Activated CD8-positive, alpha-beta T cell treated with anti-CD3 and anti-CD28 coated beads, Interleukin-2, amount 10 ng/mL, durations not matched to agents 7 days and 5 days (primary cell): ENCODE measurements around the gene PPIE. TPM values are rescaled to one million over a fixed set of nuclear protein-coding genes. Genes with fewer than 3 reads are reported as not detected.
"Not testable (repeated sequence)": the region's sequence is repeated elsewhere in the genome, so short reads cannot be mapped to it uniquely, and the experiment has no call there.

ENCODE experiments used
- ATAC-seq: fragments of 150-1000 bp; cut with Tn5 transposase; one replicate; pipeline ENCODE4 v1.10.0; 2021; ENCODE audit warnings: moderate library complexity
- CTCF ChIA-PET: fragments of 350-600 bp; sonication (Branson Sonifier 250); formaldehyde crosslinking; loops from one replicate; lab custom pipeline; 2021; ENCODE audit warnings: antibody characterized with exemption; lab: Charles Lee
- POLR2A ChIA-PET: fragments of 350-600 bp; sonication (Branson Sonifier 250); formaldehyde crosslinking; loops from one replicate; lab custom pipeline; 2021; ENCODE audit warnings: antibody characterized with exemption; lab: Charles Lee
- DNase-seq: peaks from one replicate; pipeline ENCODE4 v3.0.0-alpha.2; 2020
- H3K27ac Mint-ChIP-seq: one replicate; pipeline ENCODE4 v1.8.0; 2021; ENCODE audit warnings: mild to moderate bottlenecking, mixed read lengths
- H3K27me3 Mint-ChIP-seq: one replicate; pipeline ENCODE4 v1.8.0; 2021; ENCODE audit warnings: low read depth, mixed read lengths
- H3K36me3 Mint-ChIP-seq: one replicate; pipeline ENCODE4 v1.8.0; 2021; ENCODE audit warnings: low read depth, mixed read lengths
- H3K4me1 Mint-ChIP-seq: one replicate; pipeline ENCODE4 v1.8.0; 2021; ENCODE audit warnings: low read depth, mixed read lengths
- H3K4me3 Mint-ChIP-seq: one replicate; pipeline ENCODE4 v1.8.0; 2021; ENCODE audit warnings: mild to moderate bottlenecking, mixed read lengths
- H3K9me3 Mint-ChIP-seq: one replicate; pipeline ENCODE4 v1.8.0; 2022; ENCODE audit warnings: mixed read lengths; ENCODE audit not compliant: insufficient read depth
- total RNA-seq, 2 experiments: library from RNA; stranded (reverse); gene quantifications; one replicate each; pipeline ENCODE4 v1.2.3, GENCODE V29; 2021

Gene PPIE
- total RNA-seq, 2 experiments from 2014 or later, result 60.9 to 64.7 TPM

DNA sequence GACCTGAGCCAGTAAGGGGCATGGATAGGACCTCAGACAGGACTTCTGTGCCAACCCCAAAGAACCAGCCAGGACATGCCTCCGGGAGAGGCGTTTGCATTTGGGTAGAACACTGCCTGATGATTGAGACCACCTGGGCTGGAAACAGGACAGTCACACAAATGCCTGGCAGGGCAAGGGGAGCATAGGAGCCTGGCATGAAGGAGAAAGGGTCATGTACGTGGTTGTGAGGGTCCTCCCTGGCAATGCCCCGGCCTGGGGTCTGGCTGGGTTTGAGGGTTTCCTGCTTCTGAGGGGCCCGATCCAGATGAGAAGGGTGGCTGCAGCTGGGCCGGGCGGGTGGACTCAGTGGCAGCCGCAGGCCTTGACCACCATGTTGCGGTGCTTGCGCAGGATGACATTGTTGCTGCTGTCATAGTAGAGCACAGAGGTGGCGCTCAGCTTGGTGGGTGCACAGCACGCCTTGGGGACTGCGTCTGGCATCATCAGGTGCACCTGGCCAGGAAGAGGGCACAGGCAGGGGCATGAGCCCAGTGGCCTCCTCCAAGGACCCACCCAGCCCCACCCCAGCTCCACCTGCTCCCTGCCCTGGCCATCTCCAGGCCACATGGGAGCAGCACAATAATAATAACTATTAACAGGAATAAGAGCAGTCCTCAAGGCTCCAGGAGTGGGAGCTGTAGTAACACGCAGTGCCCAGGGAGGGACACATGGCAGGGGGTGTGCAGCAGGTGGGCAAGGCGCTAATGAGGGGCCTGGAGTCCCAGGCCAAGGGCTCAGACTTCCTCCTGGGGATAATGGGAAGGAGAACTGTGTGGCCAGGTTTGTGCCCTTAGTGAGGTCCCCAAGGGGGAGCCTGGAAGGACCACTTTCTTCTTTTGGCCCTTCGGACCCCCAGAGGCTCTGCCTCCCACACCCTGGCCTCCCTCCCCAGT is 21.7 kb downstream of the PPIE start:
- DNase-seq (no peak), ATAC-seq (no peak)
- H3K4me1 Mint-ChIP-seq, result no peaks in the 10 kb centered on the region
- H3K4me3 Mint-ChIP-seq, result no peak overlapping the region
- H3K27me3 Mint-ChIP-seq, result no peaks in the 10 kb centered on the region
- H3K27ac Mint-ChIP-seq, result no peak overlapping the region
- CTCF ChIA-PET, result no interaction called here
- POLR2A ChIA-PET, result no interaction called here
- H3K36me3 Mint-ChIP-seq, result peaks cover 24% of the 10 kb centered on the region
- no peaks in the 10 kb centered on the region for H3K9me3 Mint-ChIP-seq

DNA sequence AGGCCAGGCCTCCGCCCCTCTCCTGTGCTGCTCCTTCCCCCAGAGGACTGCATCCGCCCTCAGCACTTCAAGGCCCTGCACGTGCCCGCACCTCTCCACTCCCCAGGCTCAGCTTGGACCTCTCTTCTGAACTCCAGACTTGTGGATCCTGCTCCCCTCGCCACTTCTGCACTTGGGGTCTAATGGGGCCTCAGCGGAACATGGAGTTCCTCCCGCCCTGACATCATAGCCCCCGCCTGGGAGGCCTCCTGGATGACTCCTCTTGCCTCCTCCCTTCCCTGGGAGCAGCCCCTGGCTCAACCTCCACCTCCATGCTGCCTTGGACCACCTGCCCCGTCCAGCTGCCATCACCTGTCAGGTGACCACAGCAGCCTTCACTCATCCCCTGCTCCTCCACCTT is 22.3 kb downstream of the PPIE start:
- no peaks in the 10 kb centered on the region for H3K9me3 Mint-ChIP-seq
- H3K27ac Mint-ChIP-seq, result no peak overlapping the region
- ChIA-PET POLR2A (no interaction called here), CTCF (no interaction called here)
- DNase-seq, result no peak
- ATAC-seq, result no peak
- no peaks in the 10 kb centered on the region for H3K27me3 Mint-ChIP-seq
- H3K4me1 Mint-ChIP-seq, result no peaks in the 10 kb centered on the region
- H3K4me3 Mint-ChIP-seq, result no peak overlapping the region
- H3K36me3 Mint-ChIP-seq, result peaks cover 24% of the 10 kb centered on the region

DNA sequence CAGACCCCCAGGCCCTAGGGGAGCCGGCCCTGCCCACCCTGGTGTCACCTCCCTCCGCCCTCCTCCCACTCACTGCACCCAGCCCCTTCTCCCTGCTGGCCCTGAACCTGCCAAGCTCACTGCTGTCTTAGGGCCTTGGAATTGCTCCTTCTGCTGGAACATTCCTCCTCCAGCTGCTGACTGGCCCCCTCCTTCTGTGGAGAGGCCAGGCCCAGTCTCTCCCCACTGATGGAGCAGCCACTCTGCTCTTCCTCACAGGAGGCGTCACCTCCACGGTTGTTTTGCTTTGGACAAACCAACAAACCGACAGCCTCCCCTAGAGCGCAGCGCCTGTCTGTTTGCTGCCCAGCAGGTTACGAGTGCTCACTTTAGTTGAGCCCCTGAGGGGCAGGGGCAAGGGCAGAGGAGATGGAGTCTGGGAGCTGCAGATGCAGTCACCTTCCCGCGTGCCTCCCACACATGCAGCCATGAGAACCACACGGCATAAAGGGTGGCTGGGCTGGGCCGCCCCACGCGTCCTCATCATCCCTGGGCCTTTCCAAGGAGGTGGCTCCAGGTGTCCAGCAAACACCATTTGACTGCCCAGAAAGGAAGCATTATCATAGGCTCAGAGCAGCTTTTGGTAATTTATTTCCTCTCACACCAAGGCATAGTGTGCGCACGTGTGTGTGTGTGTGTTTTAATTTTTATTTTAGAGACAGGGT is 23.0 kb downstream of the PPIE start:
- no peak for ATAC-seq
- POLR2A ChIA-PET, result no interaction called here

DNA sequence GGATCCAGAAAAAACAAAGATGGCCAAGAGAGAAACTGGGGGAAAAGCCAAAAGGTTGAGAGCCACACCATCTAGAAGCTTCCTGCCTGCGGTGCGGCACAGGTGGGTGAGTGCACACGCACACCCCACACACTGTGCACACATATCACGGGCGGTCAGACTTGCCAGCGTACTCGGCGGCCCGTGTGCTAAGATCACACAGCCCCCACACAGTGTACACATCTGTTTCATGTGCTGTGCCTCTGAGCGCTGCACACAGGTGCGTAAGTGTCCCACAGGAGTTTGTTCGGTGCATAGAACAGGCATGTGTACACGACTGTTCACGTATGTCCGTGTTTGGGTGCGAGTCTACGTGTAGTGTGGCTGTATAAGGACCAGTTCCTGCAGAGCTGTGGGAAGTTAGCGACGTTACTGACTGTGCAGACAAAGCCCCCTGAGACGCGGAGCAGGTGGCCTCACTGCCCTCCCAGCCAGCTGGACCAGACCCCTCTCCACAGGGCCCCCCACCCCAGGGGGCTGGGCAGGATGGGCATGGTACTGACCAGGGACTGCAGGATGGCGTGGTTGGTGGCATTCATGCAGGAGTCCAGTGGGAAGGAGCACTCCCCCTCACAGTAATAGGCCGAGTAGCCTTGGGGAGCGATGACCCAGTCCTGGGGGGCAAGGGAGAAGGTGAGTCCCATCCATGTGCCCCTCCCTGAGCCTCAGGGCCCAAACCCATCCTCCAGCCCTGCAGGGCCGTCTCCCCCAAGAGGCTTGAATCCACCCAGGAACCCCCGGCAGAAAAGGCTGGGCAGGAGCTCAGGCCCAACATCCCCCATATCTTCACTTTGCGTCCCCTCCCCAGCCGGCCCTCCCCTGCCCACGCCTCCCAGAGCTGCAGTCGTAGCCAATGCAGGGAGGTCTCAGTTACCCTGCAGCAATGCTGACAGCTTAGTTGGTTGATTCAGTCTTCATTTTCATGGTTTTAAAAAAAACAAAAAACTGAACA is 24.2 kb downstream of the PPIE start:
- DNase-seq (no peak), ATAC-seq (no peak)
- CTCF ChIA-PET, result no interaction called here
- H3K27me3 Mint-ChIP-seq, result no peaks in the 10 kb centered on the region
- H3K9me3 Mint-ChIP-seq, result no peaks in the 10 kb centered on the region
- POLR2A ChIA-PET, result no interaction called here
- H3K4me1 Mint-ChIP-seq, result no peaks in the 10 kb centered on the region
- no peak overlapping the region for H3K4me3 Mint-ChIP-seq
- peaks cover 9% of the 10 kb centered on the region for H3K36me3 Mint-ChIP-seq
- H3K27ac Mint-ChIP-seq, result no peak overlapping the region

More for the DNA sequence above, 23.0 kb downstream of the PPIE start:
- H3K4me1 Mint-ChIP-seq, result no peaks in the 10 kb centered on the region
- CTCF ChIA-PET, result no interaction called here
- H3K36me3 Mint-ChIP-seq, result peaks cover 20% of the 10 kb centered on the region
- no peaks in the 10 kb centered on the region for H3K27me3 Mint-ChIP-seq
- no peak for DNase-seq
- H3K4me3 Mint-ChIP-seq, result no peak overlapping the region
- no peak overlapping the region for H3K27ac Mint-ChIP-seq
- H3K9me3 Mint-ChIP-seq, result no peaks in the 10 kb centered on the region

DNA sequence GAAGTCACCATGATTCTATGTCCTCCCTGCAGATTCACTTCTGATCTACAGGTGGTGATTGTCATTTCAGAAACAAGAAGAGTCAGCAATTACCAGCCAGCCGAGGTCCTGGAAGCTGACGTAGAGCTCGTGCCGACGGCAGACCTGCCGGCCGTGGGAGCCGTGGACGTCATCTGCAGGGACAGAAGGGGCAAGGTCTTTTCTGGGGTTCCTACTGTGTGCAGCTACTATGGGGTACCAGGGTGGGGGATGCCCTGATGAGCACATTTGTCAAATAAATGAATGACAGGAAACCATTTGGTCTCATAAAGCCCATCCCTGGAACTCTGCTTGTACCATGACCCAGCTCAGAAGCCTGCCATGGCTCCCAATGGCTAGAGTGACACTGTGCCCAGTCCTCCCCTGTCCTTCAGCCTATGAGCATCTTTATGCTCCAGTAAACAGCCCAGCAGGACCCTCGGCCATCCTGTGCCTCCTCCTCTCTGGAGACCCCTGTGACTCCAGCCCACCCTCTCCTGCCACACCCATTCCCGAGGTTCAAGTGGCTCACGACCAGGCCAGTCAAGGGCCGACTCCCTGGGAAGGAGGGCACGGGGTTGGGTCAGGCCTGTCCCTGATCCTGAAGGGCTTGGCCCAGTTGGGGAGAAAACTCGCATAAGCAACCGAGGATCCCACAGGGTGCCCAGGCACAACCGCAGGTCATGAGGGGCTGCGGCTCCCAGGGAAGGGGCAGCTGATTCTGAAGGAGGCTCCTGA is 25.1 kb downstream of the PPIE start:
- H3K4me1 Mint-ChIP-seq, POLR2A ChIA-PET, ATAC-seq, DNase-seq, H3K36me3 Mint-ChIP-seq, CTCF ChIA-PET, H3K9me3 Mint-ChIP-seq, H3K4me3 Mint-ChIP-seq, H3K27me3 Mint-ChIP-seq, H3K27ac Mint-ChIP-seq: not testable (repeated sequence)

DNA sequence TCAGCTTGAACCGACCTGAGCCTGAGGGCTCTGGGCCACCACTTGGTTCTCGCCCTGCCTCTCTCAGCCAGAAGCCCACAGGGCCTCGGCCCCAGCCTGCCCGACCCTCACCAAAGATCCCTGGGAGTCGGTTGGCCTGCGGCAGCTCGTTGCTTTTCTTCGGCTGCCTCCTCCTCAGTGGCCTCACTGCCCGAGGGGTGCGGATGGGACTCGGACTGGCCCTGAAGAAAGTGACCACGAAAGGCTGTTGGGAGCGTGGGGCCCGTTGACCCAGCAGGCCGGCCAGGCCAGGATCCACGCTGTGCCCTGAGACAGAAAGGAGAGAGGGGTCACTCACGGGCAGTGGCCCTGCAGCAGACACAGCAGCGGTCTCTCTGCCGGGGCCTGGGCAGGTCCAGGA is 25.8 kb downstream of the PPIE start:
- not testable (repeated sequence) for ATAC-seq, H3K27me3 Mint-ChIP-seq

DNA sequence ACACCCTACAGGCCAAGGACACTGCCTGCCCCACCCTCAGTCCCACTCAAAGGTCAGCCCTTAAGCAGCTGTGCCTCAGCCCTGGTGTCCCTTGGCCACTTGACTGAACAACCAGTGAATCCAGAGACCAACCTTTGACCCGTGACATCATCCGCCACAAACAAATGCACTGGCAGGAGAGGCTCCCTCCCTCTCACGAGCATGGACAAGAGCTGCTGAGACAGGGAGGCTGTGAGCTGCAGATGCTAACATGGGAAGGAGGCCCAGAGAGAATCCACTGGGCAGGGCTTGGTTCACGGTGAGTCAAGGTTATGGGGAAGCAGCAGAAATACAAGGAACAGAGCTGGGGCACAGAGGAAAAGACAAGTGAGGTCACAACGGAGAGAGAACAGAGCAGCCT is 27.8 kb downstream of the PPIE start:
- DNase-seq, result not testable (repeated sequence)

More for the DNA sequence above, 25.8 kb downstream of the PPIE start:
- H3K4me3 Mint-ChIP-seq, H3K9me3 Mint-ChIP-seq, CTCF ChIA-PET, H3K36me3 Mint-ChIP-seq, H3K4me1 Mint-ChIP-seq, POLR2A ChIA-PET, H3K27ac Mint-ChIP-seq, DNase-seq: not testable (repeated sequence)

DNA sequence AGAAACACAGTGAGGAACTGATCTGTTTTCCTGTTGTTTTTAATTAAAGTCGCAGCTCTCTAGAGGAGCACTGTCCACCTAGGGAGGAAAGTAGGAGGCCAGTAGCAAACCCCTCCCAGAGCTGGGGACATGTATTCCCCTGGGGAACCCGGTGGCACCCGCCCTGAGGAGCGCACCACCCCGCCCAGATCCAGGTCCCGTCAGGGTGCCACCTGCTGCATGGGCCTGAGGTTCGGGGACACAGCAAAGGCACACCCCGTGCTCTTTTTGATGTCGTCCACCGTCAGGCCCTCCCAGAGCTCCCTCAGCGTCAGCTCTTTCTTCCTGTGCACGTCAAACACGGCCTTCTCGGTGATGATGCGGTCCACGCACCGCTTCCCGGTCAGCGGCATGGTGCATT is 30.8 kb downstream of the PPIE start:
- DNase-seq, H3K27ac Mint-ChIP-seq, CTCF ChIA-PET, ATAC-seq, H3K4me3 Mint-ChIP-seq, H3K27me3 Mint-ChIP-seq, H3K9me3 Mint-ChIP-seq, POLR2A ChIA-PET, H3K4me1 Mint-ChIP-seq, H3K36me3 Mint-ChIP-seq: not testable (repeated sequence)

More for the DNA sequence above, 27.8 kb downstream of the PPIE start:
- H3K4me1 Mint-ChIP-seq, H3K4me3 Mint-ChIP-seq, POLR2A ChIA-PET, H3K36me3 Mint-ChIP-seq, H3K27me3 Mint-ChIP-seq, H3K9me3 Mint-ChIP-seq, ATAC-seq, CTCF ChIA-PET, H3K27ac Mint-ChIP-seq: not testable (repeated sequence)

DNA sequence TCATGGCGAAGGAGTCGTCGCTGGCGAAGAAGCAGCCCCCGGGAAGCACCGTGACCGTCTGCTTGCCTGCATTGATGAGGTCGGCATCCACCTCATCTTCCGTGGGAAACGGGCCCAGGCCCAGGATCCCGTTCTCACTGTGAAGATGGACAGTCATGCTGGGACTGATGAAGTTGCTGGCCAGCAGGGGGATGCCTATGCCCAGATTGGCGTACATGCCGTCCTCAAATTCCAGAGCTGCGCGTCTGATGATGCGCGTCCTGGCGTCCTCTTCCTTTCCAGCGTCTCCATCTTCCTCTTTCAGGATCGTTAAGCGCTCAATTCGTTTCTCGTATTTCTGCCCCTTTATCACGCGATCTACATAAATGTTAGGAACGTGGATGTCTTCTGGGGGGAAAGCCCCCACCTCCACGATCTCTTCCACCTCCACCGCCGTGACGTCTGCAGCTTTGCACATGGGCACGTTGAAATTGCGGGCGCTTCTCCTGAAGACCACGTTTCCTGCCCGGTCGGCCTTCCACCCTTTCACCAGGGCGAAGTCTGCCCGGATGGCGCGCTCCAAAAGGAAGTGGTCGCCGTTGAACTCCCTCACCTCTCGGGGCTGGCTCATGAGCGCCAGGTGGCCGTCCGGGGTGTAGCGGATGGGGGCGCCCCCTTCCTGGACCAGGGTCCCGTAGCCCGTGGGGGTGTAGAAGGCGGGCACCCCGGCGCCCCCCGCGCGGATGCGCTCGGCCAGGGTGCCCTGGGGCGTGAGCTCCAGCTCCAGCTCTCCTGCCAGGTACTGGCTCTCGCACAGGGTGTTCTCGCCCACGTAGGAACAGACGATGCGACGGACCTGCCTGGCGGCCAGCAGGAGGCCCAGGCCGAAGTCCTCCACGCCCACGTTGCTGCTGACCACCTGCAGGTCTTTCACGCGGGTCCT is 31.7 kb downstream of the PPIE start:
- peak; percentile 55 for ATAC-seq
- POLR2A ChIA-PET, H3K27me3 Mint-ChIP-seq, H3K9me3 Mint-ChIP-seq, DNase-seq, CTCF ChIA-PET, H3K4me1 Mint-ChIP-seq, H3K36me3 Mint-ChIP-seq: not testable (repeated sequence)
- H3K4me3 Mint-ChIP-seq, result peak overlapping the region; percentile 53
- H3K27ac Mint-ChIP-seq, result peak overlapping the region; percentile 34

DNA sequence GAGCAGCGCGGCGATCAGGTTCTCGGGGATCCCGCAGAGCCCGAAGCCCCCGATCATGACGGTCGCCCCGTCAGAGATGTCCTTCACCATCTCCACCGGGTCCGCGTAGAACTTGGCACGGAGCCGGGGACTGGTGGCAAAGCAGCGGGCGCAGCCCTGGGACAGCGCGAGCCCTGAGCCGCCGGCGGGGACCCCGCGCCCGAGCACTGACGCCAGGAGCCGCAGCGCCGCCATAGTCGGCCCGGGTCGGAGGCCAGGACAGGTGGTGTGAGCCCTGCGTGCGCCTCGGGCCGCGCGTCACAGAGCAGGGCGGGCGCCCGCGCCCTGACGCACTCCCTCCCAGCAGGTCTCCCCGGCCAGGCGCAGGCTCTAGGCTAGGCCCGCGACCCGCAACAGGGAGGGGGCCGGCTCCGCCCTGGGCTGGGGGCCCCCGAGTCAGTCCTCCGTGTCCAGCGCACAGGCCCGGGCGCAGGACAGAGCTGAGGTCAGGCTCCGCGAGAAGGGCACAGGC is 32.4 kb downstream of the PPIE start, which contains the start of gene OXCT2:
Gene OXCT2, minus strand, starts transcription at position 327 of the 511 bp plus-strand sequence. Its CDS starts 93 bp downstream, at position 234.
- H3K27me3 Mint-ChIP-seq, H3K9me3 Mint-ChIP-seq, POLR2A ChIA-PET, H3K4me1 Mint-ChIP-seq, CTCF ChIA-PET, H3K36me3 Mint-ChIP-seq, DNase-seq, ATAC-seq: not testable (repeated sequence)
- peak within 1 kb of the TSS; percentile 34 for H3K27ac Mint-ChIP-seq
- peak within 1 kb of the TSS; percentile 53 for H3K4me3 Mint-ChIP-seq
